ENCODE measurements around the gene GLYATL3. TPM values are rescaled to one million over a fixed set of nuclear protein-coding genes. Genes with fewer than 3 reads are reported as not detected.

GLYATL3 gene
- total and polyA plus RNA-seq, 2 of the 4 experiments (the other 2 are of a cell fraction), result not detected

- no peak overlapping the region for H3K18ac ChIP-seq (ENCODE audit: low read depth, low read length)
- WGBS, 2 experiments (ENCODE audit: extremely low coverage in 2 of 2, insufficient read length in 1 of 2), result no CpG with 5 or more reads among the region's 2 CpGs
- no peak overlapping the region for H2AK9ac ChIP-seq (replicated peaks; ENCODE audit: low read depth, low read length, poor library complexity)
- H3K27ac ChIP-seq (ENCODE audit: insufficient read depth, low read length), result no peak overlapping the region
- H3K27me3 ChIP-seq (ENCODE audit: control insufficient read depth, insufficient read depth, low read length), result no peaks in the 10 kb centered on the region
- H3K79me1 ChIP-seq (ENCODE audit: low read depth in 1 of 2, low read length in 2 of 2), result no peaks in the 10 kb centered on the region
- no peak overlapping the region for H3K4ac ChIP-seq (ENCODE audit: low read depth, low read length)
- H2BK5ac ChIP-seq (ENCODE audit: low read depth, low read length, poor library complexity, severe bottlenecking), result no peak overlapping the region
- no peaks in the 10 kb centered on the region for H3K9me1 ChIP-seq (ENCODE audit: insufficient read depth, low read length)
- BruUV-seq (replicated peaks), result no TSS peak
- H3K4me2 ChIP-seq (ENCODE audit: low read depth, low read length), result no peak overlapping the region
- H2BK120ac ChIP-seq (ENCODE audit: low read depth, low read length), result no peak overlapping the region
- peak; percentile 1 for DNase-seq
- no peak overlapping the region for H2AFZ ChIP-seq (replicated peaks; ENCODE audit: low read length, poor library complexity)
- no peak overlapping the region for H3K14ac ChIP-seq (replicated peaks; ENCODE audit: low read depth, low read length)
- H3K4me1 ChIP-seq (ENCODE audit: control insufficient read depth, insufficient read depth, low read length), result no peaks in the 10 kb centered on the region
- H4K5ac ChIP-seq (ENCODE audit: low read depth, low read length), result no peak overlapping the region
- in situ Hi-C loops (cut with MboI; ENCODE audit: low sequenced_read_pairs), result no loop called here
- no peaks in the 10 kb centered on the region for H3K36me3 ChIP-seq (ENCODE audit: control insufficient read depth, insufficient read depth, low read length)
- no peak overlapping the region for H2BK15ac ChIP-seq (ENCODE audit: low read depth, low read length)
- no peak overlapping the region for H3K9ac ChIP-seq (ENCODE audit: low read depth, low read length)
- H2AK5ac ChIP-seq (ENCODE audit: low read depth, low read length), result no peak overlapping the region
- POLR2A ChIA-PET (ENCODE audit: unreplicated experiment), result no interaction called here
- no peaks in the 10 kb centered on the region for H3K9me3 ChIP-seq (ENCODE audit: control insufficient read depth, insufficient read depth, low read length)
- intact Hi-C loops (cut with micrococcal nuclease), result no loop called here
- no peaks in the 10 kb centered on the region for H4K20me1 ChIP-seq (ENCODE audit: insufficient read depth, low read length)
- no peak overlapping the region for H4K8ac ChIP-seq (ENCODE audit: low read depth in 2 of 2, low read length in 2 of 2)
- TF ChIP-seq RCOR1 (IDR thresholded peaks at IDR 0.05; ENCODE audit: insufficient replicate concordance, low read length) (no peak), RFX5 (IDR thresholded peaks at IDR 0.05; ENCODE audit: low read depth, low read length) (no peak), CEBPB (IDR thresholded peaks at IDR 0.05; ENCODE audit: low read depth, low read length) (0 out of 2 replicates have a peak, but pooled peaks have one; percentile 3)
- no peak overlapping the region for H3K4me3 ChIP-seq (ENCODE audit: insufficient read depth, low read depth, low read length)
- H3K23ac ChIP-seq (ENCODE audit: low read depth, low read length), result no peak overlapping the region
- ATAC-seq (ENCODE audit: low read depth), result no peak; the same call in 1 of the 2 replicates
- H3K56ac ChIP-seq (ENCODE audit: extremely low read depth, insufficient read depth, low read length), result no peak overlapping the region
- CTCF ChIA-PET, result no interaction called here
- dilution Hi-C loops (cut with HindIII; ENCODE audit: low sequenced_read_pairs, unreplicated experiment), result no loop called here
- no peak overlapping the region for H4K91ac ChIP-seq (ENCODE audit: insufficient read depth, low read depth, low read length)
- no peak overlapping the region for H2BK20ac ChIP-seq (ENCODE audit: low read depth, low read length)
Observed at GRCh38 chr6:49513153-49513989, 13.6 kb downstream of the GLYATL3 start.

Measured in IMR-90 (cell line).